SK-N-SH treated with all-trans-retinoic acid at 6 μM for 48 hours (cell line): ENCODE results near the gene MARCHF4.

Experiments used
- ARNTL ChIP-seq: fragments of 450-650 bp; formaldehyde crosslinking; IDR thresholded peaks from 2 replicates; pipeline ENCODE4 v1.5.0; 2020; ENCODE audit warnings: low read depth, mild to moderate bottlenecking, moderate library complexity, borderline replicate concordance
- BACH2 ChIP-seq: fragments of 250-450 bp; sonication (Bioruptor Pico); IDR thresholded peaks from 2 replicates; pipeline ENCODE4 v1.9.0; 2021; ENCODE audit warnings: mild to moderate bottlenecking, borderline replicate concordance
- CSDC2 ChIP-seq: fragments of 250-450 bp; sonication (Bioruptor Pico); IDR thresholded peaks from 2 replicates; pipeline ENCODE4 v1.5.0; 2020; ENCODE audit warnings: mild to moderate bottlenecking, moderate library complexity
- ESRRG ChIP-seq: fragments of 250-450 bp; sonication (Bioruptor Pico); IDR thresholded peaks from 2 replicates; pipeline ENCODE4 v1.6.1; 2021; ENCODE audit warnings: mild to moderate bottlenecking
- GLIS3 ChIP-seq: fragments of 250-450 bp; sonication (Bioruptor Pico); IDR thresholded peaks from 2 replicates; pipeline ENCODE4 v1.5.0; 2020; ENCODE audit warnings: mild to moderate bottlenecking, moderate library complexity
- RARB ChIP-seq: fragments of 250-450 bp; sonication (Bioruptor Pico); IDR thresholded peaks from 2 replicates; pipeline ENCODE4 v1.8.0; 2021; ENCODE audit warnings: mild to moderate bottlenecking, moderate library complexity
- ZC3H10 ChIP-seq: fragments of 250-450 bp; sonication (Bioruptor Pico); IDR thresholded peaks from 2 replicates; pipeline ENCODE4 v1.5.1; 2021; ENCODE audit warnings: mild to moderate bottlenecking, moderate library complexity
- ZFP3 ChIP-seq: fragments of 250-450 bp; sonication (Bioruptor Pico); IDR thresholded peaks from 2 replicates; pipeline ENCODE4 v1.5.0; 2020; ENCODE audit warnings: mild to moderate bottlenecking, moderate library complexity
- ZFP30 ChIP-seq: fragments of 450-650 bp; formaldehyde crosslinking; IDR thresholded peaks from 2 replicates; pipeline ENCODE4 v1.5.0; 2022; ENCODE audit warnings: mild to moderate bottlenecking, moderate library complexity
- ZNF70 ChIP-seq: fragments of 450-650 bp; formaldehyde crosslinking; IDR thresholded peaks from 2 replicates; pipeline ENCODE4 v1.5.0; 2020; ENCODE audit warnings: mild to moderate bottlenecking, moderate library complexity
- TF ChIP-seq, protein P1 (sequence below): fragments of 250-450 bp; sonication (Bioruptor Pico); IDR thresholded peaks from 2 replicates; pipeline ENCODE4 v1.8.0; 2021; ENCODE audit warnings: low read depth, mild to moderate bottlenecking, moderate library complexity, borderline replicate concordance
- TF ChIP-seq, protein P2 (sequence below): fragments of 250-450 bp; sonication (Bioruptor Pico); IDR thresholded peaks from 2 replicates; pipeline ENCODE4 v1.5.1; 2020; ENCODE audit warnings: low read depth, mild to moderate bottlenecking, moderate library complexity
- TF ChIP-seq, protein P3 (sequence below): fragments of 250-450 bp; sonication (Bioruptor Pico); IDR thresholded peaks from 2 replicates; pipeline ENCODE4 v1.8.0; 2020; ENCODE audit warnings: mild to moderate bottlenecking, moderate library complexity, borderline replicate concordance

DNA sequence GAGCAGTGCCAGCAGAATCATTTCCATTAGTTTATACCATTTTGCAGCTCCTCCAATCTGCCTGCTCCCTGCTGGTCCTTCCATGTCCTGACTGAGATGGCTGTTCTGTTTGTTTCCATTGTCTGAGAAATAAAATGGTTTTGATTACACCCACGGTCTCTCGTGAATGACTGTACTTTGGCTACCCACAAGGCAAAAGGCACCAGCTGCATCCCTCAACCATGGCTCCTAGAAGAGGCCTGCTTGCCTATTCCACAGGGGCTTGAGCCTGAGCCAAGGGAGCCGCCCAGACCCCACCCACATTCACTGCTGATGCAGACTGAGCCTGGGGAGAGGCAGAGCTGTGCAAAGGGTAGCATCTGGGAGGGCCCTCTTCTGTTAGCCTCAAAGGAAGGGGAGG, 31.2 kb downstream of the MARCHF4 start:
- TF ChIP-seq ZFP3 (CRISPR knock-in tag) (no peak), GLIS3 (CRISPR knock-in tag) (no peak), CSDC2 (CRISPR knock-in tag) (no peak), ARNTL (CRISPR knock-in tag) (no peak), RARB (no peak), ZFP30 (no peak), BACH2 (CRISPR knock-in tag) (no peak), ESRRG (CRISPR knock-in tag) (no peak), ZC3H10 (CRISPR knock-in tag) (no peak), ZNF70 (CRISPR knock-in tag) (no peak)
- TF ChIP-seq, protein P1, sequence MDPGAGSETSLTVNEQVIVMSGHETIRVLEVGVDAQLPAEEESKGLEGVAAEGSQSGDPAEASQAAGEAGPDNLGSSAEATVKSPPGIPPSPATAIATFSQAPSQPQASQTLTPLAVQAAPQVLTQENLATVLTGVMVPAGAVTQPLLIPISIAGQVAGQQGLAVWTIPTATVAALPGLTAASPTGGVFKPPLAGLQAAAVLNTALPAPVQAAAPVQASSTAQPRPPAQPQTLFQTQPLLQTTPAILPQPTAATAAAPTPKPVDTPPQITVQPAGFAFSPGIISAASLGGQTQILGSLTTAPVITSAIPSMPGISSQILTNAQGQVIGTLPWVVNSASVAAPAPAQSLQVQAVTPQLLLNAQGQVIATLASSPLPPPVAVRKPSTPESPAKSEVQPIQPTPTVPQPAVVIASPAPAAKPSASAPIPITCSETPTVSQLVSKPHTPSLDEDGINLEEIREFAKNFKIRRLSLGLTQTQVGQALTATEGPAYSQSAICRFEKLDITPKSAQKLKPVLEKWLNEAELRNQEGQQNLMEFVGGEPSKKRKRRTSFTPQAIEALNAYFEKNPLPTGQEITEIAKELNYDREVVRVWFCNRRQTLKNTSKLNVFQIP (CRISPR knock-in tag): no peak
- TF ChIP-seq, protein P2, sequence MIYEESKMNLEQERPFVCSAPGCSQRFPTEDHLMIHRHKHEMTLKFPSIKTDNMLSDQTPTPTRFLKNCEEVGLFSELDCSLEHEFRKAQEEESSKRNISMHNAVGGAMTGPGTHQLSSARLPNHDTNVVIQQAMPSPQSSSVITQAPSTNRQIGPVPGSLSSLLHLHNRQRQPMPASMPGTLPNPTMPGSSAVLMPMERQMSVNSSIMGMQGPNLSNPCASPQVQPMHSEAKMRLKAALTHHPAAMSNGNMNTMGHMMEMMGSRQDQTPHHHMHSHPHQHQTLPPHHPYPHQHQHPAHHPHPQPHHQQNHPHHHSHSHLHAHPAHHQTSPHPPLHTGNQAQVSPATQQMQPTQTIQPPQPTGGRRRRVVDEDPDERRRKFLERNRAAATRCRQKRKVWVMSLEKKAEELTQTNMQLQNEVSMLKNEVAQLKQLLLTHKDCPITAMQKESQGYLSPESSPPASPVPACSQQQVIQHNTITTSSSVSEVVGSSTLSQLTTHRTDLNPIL: no peak
- TF ChIP-seq, protein P3, sequence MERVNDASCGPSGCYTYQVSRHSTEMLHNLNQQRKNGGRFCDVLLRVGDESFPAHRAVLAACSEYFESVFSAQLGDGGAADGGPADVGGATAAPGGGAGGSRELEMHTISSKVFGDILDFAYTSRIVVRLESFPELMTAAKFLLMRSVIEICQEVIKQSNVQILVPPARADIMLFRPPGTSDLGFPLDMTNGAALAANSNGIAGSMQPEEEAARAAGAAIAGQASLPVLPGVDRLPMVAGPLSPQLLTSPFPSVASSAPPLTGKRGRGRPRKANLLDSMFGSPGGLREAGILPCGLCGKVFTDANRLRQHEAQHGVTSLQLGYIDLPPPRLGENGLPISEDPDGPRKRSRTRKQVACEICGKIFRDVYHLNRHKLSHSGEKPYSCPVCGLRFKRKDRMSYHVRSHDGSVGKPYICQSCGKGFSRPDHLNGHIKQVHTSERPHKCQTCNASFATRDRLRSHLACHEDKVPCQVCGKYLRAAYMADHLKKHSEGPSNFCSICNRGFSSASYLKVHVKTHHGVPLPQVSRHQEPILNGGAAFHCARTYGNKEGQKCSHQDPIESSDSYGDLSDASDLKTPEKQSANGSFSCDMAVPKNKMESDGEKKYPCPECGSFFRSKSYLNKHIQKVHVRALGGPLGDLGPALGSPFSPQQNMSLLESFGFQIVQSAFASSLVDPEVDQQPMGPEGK (CRISPR knock-in tag): no peak
